A673 (cell line): ENCODE results near the gene CCDC30. TPM values are rescaled to one million over a fixed set of nuclear protein-coding genes. Genes with fewer than 3 reads are reported as not detected.

ENCODE experiments used
- BruUV-seq: library from RNA; stranded (reverse); fragments of 400-500 nt; replicated peaks from 2 replicates; lab custom pipeline; 2021; lab: Mats Ljungman, UMichigan
- CTCF ChIA-PET: fragments of 300-600 bp; sonication (Branson Sonifier 250); formaldehyde crosslinking; loops from one replicate; lab custom pipeline; 2022; ENCODE audit warnings: antibody characterized with exemption; lab: Charles Lee
- POLR2A ChIA-PET: fragments of 300-600 bp; sonication (Branson Sonifier 250); formaldehyde crosslinking; loops from one replicate; lab custom pipeline; 2022; ENCODE audit warnings: antibody characterized with exemption; ENCODE audit not compliant: low non-redundant PET; lab: Charles Lee
- DNase-seq: peaks from one replicate; pipeline ENCODE4 v3.0.0-alpha.2; 2015; ENCODE audit warnings: low spot score
- H3K27ac ChIP-seq: fragments of 200-600 bp; sonication (generic); 2 replicates; pipeline ENCODE4 v1.5.1; 2016; ENCODE audit warnings: mixed run types, low read depth, mild to moderate bottlenecking, mixed read lengths, antibody characterized with exemption, low read length; ENCODE audit not compliant: poor library complexity, severe bottlenecking
- H3K27me3 ChIP-seq: fragments of 200-600 bp; sonication (generic); replicated peaks from 2 replicates; pipeline ENCODE4 v1.6.1; 2017; ENCODE audit warnings: mixed run types, low read depth, mild to moderate bottlenecking, mixed read lengths, antibody characterized with exemption, low read length; ENCODE audit not compliant: insufficient read depth, poor library complexity
- H3K36me3 ChIP-seq: fragments of 200-600 bp; sonication (generic); 2 replicates; pipeline ENCODE4 v1.6.1; 2016; ENCODE audit warnings: mixed run types, mild to moderate bottlenecking, mixed read lengths, antibody characterized with exemption, low read length; ENCODE audit not compliant: insufficient read depth, poor library complexity, severe bottlenecking
- H3K4me1 ChIP-seq: fragments of 200-600 bp; sonication (generic); 2 replicates; pipeline ENCODE4 v1.6.1; 2017; ENCODE audit warnings: mixed run types, mild to moderate bottlenecking, mixed read lengths, antibody characterized with exemption, low read length; ENCODE audit not compliant: insufficient read depth, poor library complexity, severe bottlenecking
- H3K4me3 ChIP-seq: fragments of 200-600 bp; sonication (generic); 2 replicates; pipeline ENCODE4 v1.5.1; 2016; ENCODE audit warnings: low read depth, mixed run types, mild to moderate bottlenecking, mixed read lengths, low read length; ENCODE audit not compliant: poor library complexity, severe bottlenecking
- H3K9me3 ChIP-seq: fragments of 200-600 bp; sonication (generic); 2 replicates; pipeline ENCODE4 v1.6.1; 2016; ENCODE audit warnings: mixed run types, low read depth, mild to moderate bottlenecking, mixed read lengths, antibody characterized with exemption, low read length; ENCODE audit not compliant: poor library complexity, severe bottlenecking
- CTCF ChIP-seq: fragments of 300-800, 200-600 bp; sonication (generic); conservative IDR thresholded peaks from 2 replicates; pipeline ENCODE4 v1.5.1; 2017; ENCODE audit warnings: low read depth, mild to moderate bottlenecking, antibody characterized with exemption, low read length, moderate library complexity, mixed read lengths
- EZH2 ChIP-seq: fragments of 200-600 bp; sonication (generic); IDR thresholded peaks from 2 replicates; pipeline ENCODE4 v1.6.1; 2017; ENCODE audit warnings: borderline replicate concordance, low read depth, mild to moderate bottlenecking, mixed read lengths, antibody characterized with exemption, low read length; ENCODE audit not compliant: poor library complexity, severe bottlenecking
- intact Hi-C: fragments of 100-400 bp; cut with micrococcal nuclease; formaldehyde crosslinking; loops from one replicate; pipeline ENCODE4 v1.10.0; 2022; ENCODE audit not compliant: unreplicated experiment
- total RNA-seq: library from RNA; stranded (reverse); gene quantifications from 2 replicates; pipeline ENCODE4 v1.2.3, GENCODE V29; 2021

Gene CCDC30
- total RNA-seq, 1 experiment from 2014 or later: 4.8 TPM

- CTCF ChIA-PET: interaction anchor here (0.6 kb wide), 1 partner anchor 185 kb away, joined by 5 read pairs; no protein-coding TSS in a partner anchor
- H3K4me3 ChIP-seq: no peak overlapping the region
- no TSS peak for BruUV-seq
Observed at GRCh38 chr1:42586016-42586415, 122.9 kb downstream of the CCDC30 start.

DNA sequence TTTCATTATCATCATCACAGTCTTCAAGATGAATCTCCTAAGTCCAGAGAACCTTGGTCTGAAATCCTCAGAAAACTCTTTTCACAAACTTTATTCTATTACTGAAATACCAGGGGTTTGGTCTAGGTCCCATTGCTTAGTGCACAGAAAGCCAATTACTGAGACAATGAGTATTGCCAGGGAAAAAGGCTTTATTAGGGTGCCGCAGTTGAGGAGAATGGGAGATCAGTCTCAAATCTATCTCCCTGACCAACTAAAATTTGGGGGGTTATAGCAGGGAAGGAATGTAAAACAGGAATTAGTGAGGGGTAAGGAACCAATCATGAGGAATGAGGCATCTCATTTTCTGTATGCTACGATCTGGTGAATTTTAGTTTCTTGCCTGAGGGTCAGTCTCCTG is 124.7 kb downstream of the CCDC30 start:
- Histone ChIP-seq H3K9me3 (peaks cover 12% of the 10 kb centered on the region), H3K4me1 (no peaks in the 10 kb centered on the region), H3K27me3 (no peaks in the 10 kb centered on the region), H3K36me3 (no peaks in the 10 kb centered on the region), H3K4me3 (no peak overlapping the region), H3K27ac (no peak overlapping the region)
- TF ChIP-seq EZH2: no peak
- TF ChIP-seq CTCF: no peak
- no TSS peak for BruUV-seq
- ChIA-PET POLR2A (no interaction called here), CTCF (no interaction called here)
- DNase-seq: no peak
- intact Hi-C loops: no loop called here

More at GRCh38 chr1:42586016-42586415, 122.9 kb downstream of the CCDC30 start:
- H3K9me3 ChIP-seq: peaks cover 12% of the 10 kb centered on the region
- no peaks in the 10 kb centered on the region for H3K4me1 ChIP-seq
- no peaks in the 10 kb centered on the region for H3K27me3 ChIP-seq
- no peaks in the 10 kb centered on the region for H3K36me3 ChIP-seq
- POLR2A ChIA-PET: no interaction called here
- DNase-seq: no peak
- TF ChIP-seq CTCF (no peak), EZH2 (no peak)
- intact Hi-C loops: no loop called here
- no peak overlapping the region for H3K27ac ChIP-seq

DNA sequence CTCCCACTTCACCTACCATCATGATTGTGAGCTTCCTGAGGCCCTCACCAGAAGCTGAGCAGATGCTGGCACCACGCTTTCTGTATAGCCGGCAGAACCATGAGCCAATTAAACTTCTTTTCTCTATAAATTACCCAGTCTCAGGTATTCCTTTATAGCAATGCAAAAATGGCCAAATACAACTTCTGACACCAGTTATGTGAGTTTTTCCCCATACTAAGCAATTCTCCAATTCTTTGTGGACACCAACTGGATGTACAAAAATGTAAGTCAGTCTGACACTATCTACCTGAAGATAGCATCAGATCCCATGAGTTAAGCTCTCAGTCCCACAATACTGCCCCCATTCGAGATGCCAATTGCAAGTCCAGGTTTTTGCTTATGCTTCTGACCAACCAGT is 129.7 kb downstream of the CCDC30 start:
- Histone ChIP-seq H3K9me3 (peaks cover 4% of the 10 kb centered on the region), H3K4me3 (no peak overlapping the region), H3K27me3 (no peaks in the 10 kb centered on the region), H3K27ac (no peak overlapping the region), H3K4me1 (no peaks in the 10 kb centered on the region), H3K36me3 (no peaks in the 10 kb centered on the region)
- no peak for DNase-seq
- no TSS peak for BruUV-seq
- TF ChIP-seq EZH2 (no peak), CTCF (no peak)
- ChIA-PET CTCF (no interaction called here), POLR2A (interaction anchor here (0.6 kb wide), 1 partner anchor 322 kb away, joined by 3 read pairs; no protein-coding TSS in a partner anchor)
- intact Hi-C loops: no loop called here
